ENCODE results near the gene NXNL1. TPM values are rescaled to one million over a fixed set of nuclear protein-coding genes. Genes with fewer than 3 reads are reported as not detected.

The NXNL1 gene
- total and polyA plus RNA-seq, 2 donors (not counting 1 experiment from before 2014, with no cell fraction given), result not detected

- peak in 1 of 2 donors; percentile 16 for DNase-seq (ENCODE audit: low read depth in 2 of 2)
Measured at GRCh38 chr19:17448131-17448967, 12.4 kb downstream of the NXNL1 start, which contains the start of gene TMEM221. Gene TMEM221, minus strand, starts transcription at chr19:17448668. Its CDS starts 206 bp downstream, at chr19:17448462.

GRCh38 chr19:17447704-17448130 lies 13.0 kb downstream of the NXNL1 start:
- Histone ChIP-seq H2AFZ (ENCODE audit: low read length) (no peak overlapping the region), H3K4me3 (replicated peaks in 1 of 4; ENCODE audit: control extremely low read depth in 1 of 4, insufficient read depth in 1 of 4, low read depth in 3 of 4, low read length in 4 of 4) (peak overlapping the region in 1 of 4 experiments; percentile 10), H3K9me3 (ENCODE audit: control insufficient read depth, insufficient read depth, low read depth, low read length) (no peaks in the 10 kb centered on the region)

More at GRCh38 chr19:17448131-17448967, 12.4 kb downstream of the NXNL1 start, which contains the start of gene TMEM221:
- Histone ChIP-seq H3K79me2 (ENCODE audit: control insufficient read depth, insufficient read depth, low read length) (no peaks in the 10 kb centered on the region), H3K36me3 (ENCODE audit: control insufficient read depth, insufficient read depth, low read length) (no peaks in the 10 kb centered on the region), H3K9ac (ENCODE audit: insufficient read depth, low read length) (no peak within 1 kb of the TSS), H2AFZ (ENCODE audit: low read length) (no peak within 1 kb of the TSS), H3K4me2 (ENCODE audit: extremely low read depth, insufficient read depth, low read length) (peak within 1 kb of the TSS; percentile 64), H3K27me3 (ENCODE audit: control insufficient read depth, insufficient read depth, low read length) (peaks cover 12% of the 10 kb centered on the region), H3K9me3 (ENCODE audit: control insufficient read depth, insufficient read depth, low read depth, low read length) (no peaks in the 10 kb centered on the region), H3K4me3 (replicated peaks in 1 of 4; ENCODE audit: control extremely low read depth in 1 of 4, insufficient read depth in 1 of 4, low read depth in 3 of 4, low read length in 4 of 4) (peak within 1 kb of the TSS in 3 of 4 experiments; percentile 16 to 52 (median 22)), H4K20me1 (ENCODE audit: control insufficient read depth, extremely low read depth, insufficient read depth, low read length) (no peaks in the 10 kb centered on the region), H3K27ac (ENCODE audit: insufficient read depth, low read length) (no peak within 1 kb of the TSS), H3K4me1 (ENCODE audit: control insufficient read depth, extremely low read depth, insufficient read depth, low read length) (no peaks in the 10 kb centered on the region)
- TF ChIP-seq CTCF (conservative IDR thresholded peaks at IDR 0.05 in 1 of 2, IDR thresholded peaks at IDR 0.05 in 1 of 2; ENCODE audit: low read depth in 1 of 2, low read length in 2 of 2) (peak; percentile 41 to 45), EZH2 (IDR thresholded peaks at IDR 0.05; ENCODE audit: low read length, missing control alignments) (no peak)

More at GRCh38 chr19:17447704-17448130, 13.0 kb downstream of the NXNL1 start:
- H3K4me1 ChIP-seq (ENCODE audit: control insufficient read depth, extremely low read depth, insufficient read depth, low read length), result no peaks in the 10 kb centered on the region
- no peak overlapping the region for H3K9ac ChIP-seq (ENCODE audit: insufficient read depth, low read length)
- DNase-seq (ENCODE audit: low read depth in 2 of 2), result no peak
- peaks cover 12% of the 10 kb centered on the region for H3K27me3 ChIP-seq (ENCODE audit: control insufficient read depth, insufficient read depth, low read length)
- H3K36me3 ChIP-seq (ENCODE audit: control insufficient read depth, insufficient read depth, low read length), result no peaks in the 10 kb centered on the region
- H3K27ac ChIP-seq (ENCODE audit: insufficient read depth, low read length), result no peak overlapping the region
- no peak overlapping the region for H3K4me2 ChIP-seq (ENCODE audit: extremely low read depth, insufficient read depth, low read length)
- H4K20me1 ChIP-seq (ENCODE audit: control insufficient read depth, extremely low read depth, insufficient read depth, low read length), result no peaks in the 10 kb centered on the region
- H3K79me2 ChIP-seq (ENCODE audit: control insufficient read depth, insufficient read depth, low read length), result no peaks in the 10 kb centered on the region
- TF ChIP-seq CTCF (conservative IDR thresholded peaks at IDR 0.05 in 1 of 2, IDR thresholded peaks at IDR 0.05 in 1 of 2; ENCODE audit: low read depth in 1 of 2, low read length in 2 of 2), result no peak
- peak; percentile 24 for TF ChIP-seq EZH2 (IDR thresholded peaks at IDR 0.05; ENCODE audit: low read length, missing control alignments)

Data from fibroblast of lung (primary cell).